Measurements from ENCODE around the gene SVIL.
"Not testable (repeated sequence)": the region's sequence is repeated elsewhere in the genome, so short reads cannot be mapped to it uniquely, and the experiment has no call there.

The SVIL gene

DNA sequence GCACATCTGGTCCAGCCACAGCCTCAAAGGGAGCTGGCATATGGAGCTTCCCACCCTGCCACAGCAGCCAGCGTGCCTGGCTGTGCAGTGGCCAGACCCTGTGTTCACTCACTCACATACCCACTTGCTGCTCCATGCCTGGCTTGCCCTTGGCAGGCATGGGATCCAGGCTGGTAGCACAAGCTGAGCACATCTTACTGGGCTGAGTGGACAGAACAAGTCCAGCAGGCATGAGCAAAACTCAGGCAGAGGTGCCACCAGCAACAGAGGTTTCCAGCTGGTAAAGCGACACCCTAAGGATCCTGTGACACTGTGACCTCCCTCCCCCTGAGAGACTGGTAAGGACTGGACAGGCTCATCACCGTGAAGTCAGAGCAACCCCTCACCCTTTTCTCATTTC is 25.1 kb downstream of the SVIL start:
- CTCF ChIA-PET = no interaction called here
- Mint-ChIP-seq H3K27ac (no peak overlapping the region), H3K4me1 (no peaks in the 10 kb centered on the region), H3K27me3 (no peaks in the 10 kb centered on the region), H3K4me3 (no peak overlapping the region), H3K9me3 (peaks cover 19% of the 10 kb centered on the region), H3K36me3 (no peaks in the 10 kb centered on the region)
- no peak for DNase-seq

DNA sequence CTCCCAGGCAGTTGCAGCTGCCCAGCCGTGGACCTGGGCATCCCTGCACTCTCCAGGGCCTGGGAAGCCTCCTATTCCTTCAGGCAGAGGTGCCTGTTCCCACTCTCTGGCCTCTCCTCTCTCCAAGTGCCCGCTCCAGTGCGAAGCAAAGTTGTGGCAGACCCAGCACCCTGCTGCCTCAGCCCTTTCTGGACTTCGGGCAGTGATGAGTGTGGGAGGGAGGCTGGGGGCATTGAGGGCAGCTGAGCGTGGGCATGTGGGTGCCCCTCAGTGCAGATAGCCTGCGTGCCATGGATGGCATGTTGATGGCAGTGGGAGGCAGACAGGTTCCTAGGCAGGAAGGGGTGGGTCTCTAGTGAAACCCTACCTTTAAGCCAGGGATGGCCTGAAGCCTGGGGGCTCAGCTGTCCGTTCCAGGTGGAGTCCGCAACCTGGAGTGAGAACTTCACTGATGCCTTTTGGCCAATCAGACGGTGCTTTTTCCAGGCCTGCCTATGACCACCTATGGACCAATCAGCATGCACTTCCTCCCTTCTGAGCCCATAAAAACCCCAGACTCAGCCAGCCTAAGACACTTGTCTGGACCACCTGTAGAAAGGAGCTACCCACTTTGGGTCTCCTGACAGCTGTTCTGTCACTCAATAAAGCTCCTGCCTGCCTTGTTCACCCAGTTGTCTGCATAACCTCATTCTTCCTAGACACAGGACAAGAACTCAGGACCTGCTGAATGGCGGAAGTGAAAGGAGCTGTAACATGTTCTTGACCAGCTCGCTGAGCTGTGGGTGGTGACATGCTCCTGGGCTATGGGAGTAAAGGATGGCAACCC is 26.1 kb downstream of the SVIL start:
- no peaks in the 10 kb centered on the region for H3K36me3 Mint-ChIP-seq
- CTCF ChIA-PET = no interaction called here
- no peak overlapping the region for H3K27ac Mint-ChIP-seq
- no peaks in the 10 kb centered on the region for H3K27me3 Mint-ChIP-seq
- no peaks in the 10 kb centered on the region for H3K4me1 Mint-ChIP-seq
- no peak for DNase-seq
- H3K4me3 Mint-ChIP-seq = no peak overlapping the region
- H3K9me3 Mint-ChIP-seq = peaks cover 14% of the 10 kb centered on the region

DNA sequence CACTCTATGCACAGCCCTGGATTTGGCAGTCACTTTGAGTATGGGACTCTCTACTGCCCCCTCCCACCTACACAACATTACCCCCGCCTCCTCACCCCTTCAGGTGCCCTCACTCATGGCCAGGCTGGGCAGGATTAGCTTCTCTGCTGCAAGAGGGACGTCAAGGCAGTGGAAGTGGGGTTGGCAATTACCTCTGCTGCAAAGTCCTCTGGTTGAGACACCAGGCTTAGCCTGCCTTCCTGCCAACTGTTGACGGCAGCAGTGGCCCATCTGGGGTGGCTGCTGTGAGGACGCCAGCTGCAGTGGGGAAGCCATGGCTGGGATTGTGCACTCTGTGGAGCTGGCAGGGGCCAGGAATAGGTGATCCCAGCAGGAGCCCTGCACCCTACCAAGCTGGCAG is 26.7 kb downstream of the SVIL start:
- H3K36me3 Mint-ChIP-seq = no peaks in the 10 kb centered on the region
- H3K27me3 Mint-ChIP-seq = no peaks in the 10 kb centered on the region
- peaks cover 14% of the 10 kb centered on the region for H3K9me3 Mint-ChIP-seq
- no peak overlapping the region for H3K27ac Mint-ChIP-seq
- H3K4me1 Mint-ChIP-seq = no peaks in the 10 kb centered on the region
- CTCF ChIA-PET = no interaction called here
- no peak for DNase-seq
- no peak overlapping the region for H3K4me3 Mint-ChIP-seq

DNA sequence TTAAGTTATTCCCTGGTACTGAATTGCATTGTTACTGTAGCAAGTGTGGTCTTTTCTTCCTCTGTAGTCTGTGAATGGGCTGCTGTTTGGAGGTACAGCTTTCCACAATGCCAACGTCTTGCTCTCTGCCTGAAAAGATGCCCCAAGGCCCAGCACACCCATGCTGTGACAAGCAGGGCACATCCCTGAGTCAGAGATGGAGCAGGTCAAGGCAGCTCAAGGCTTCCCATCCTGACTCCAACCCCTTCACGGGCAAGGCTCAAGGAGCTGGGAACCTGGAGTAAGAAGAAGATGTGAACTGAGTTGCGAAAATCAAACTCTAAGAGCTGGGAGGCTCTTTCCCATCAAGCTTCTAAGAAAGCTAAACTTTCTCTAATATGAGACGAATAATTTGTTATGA is 27.2 kb downstream of the SVIL start:
- H3K36me3 Mint-ChIP-seq = no peaks in the 10 kb centered on the region
- CTCF ChIA-PET = no interaction called here
- DNase-seq = no peak
- no peaks in the 10 kb centered on the region for H3K4me1 Mint-ChIP-seq
- H3K4me3 Mint-ChIP-seq = no peak overlapping the region
- no peak overlapping the region for H3K27ac Mint-ChIP-seq
- no peaks in the 10 kb centered on the region for H3K27me3 Mint-ChIP-seq
- H3K9me3 Mint-ChIP-seq = peaks cover 14% of the 10 kb centered on the region

GRCh38 chr10:29606693-29607092 is 28.1 kb downstream of the SVIL start:
- CTCF ChIA-PET, H3K4me1 Mint-ChIP-seq, H3K27ac Mint-ChIP-seq: not testable (repeated sequence)

GRCh38 chr10:29604291-29604825 is 30.4 kb downstream of the SVIL start:
- H3K27ac Mint-ChIP-seq = no peak overlapping the region
- no peaks in the 10 kb centered on the region for H3K4me1 Mint-ChIP-seq
- no peaks in the 10 kb centered on the region for H3K27me3 Mint-ChIP-seq

More at GRCh38 chr10:29606693-29607092, 28.1 kb downstream of the SVIL start:
- DNase-seq, H3K36me3 Mint-ChIP-seq, H3K27me3 Mint-ChIP-seq, H3K4me3 Mint-ChIP-seq: not testable (repeated sequence)
- H3K9me3 Mint-ChIP-seq = peaks cover 14% of the 10 kb centered on the region

GRCh38 chr10:29603223-29603896 is 31.4 kb downstream of the SVIL start:
- Mint-ChIP-seq H3K4me1 (no peaks in the 10 kb centered on the region), H3K27me3 (no peaks in the 10 kb centered on the region), H3K27ac (no peak overlapping the region), H3K36me3 (no peaks in the 10 kb centered on the region), H3K9me3 (no peaks in the 10 kb centered on the region), H3K4me3 (no peak overlapping the region)
- CTCF ChIA-PET = no interaction called here
- no peak for DNase-seq

More at GRCh38 chr10:29604291-29604825, 30.4 kb downstream of the SVIL start:
- Mint-ChIP-seq H3K4me3 (no peak overlapping the region), H3K9me3 (peaks cover 1% of the 10 kb centered on the region), H3K36me3 (no peaks in the 10 kb centered on the region)
- CTCF ChIA-PET = no interaction called here
- DNase-seq = no peak

DNA sequence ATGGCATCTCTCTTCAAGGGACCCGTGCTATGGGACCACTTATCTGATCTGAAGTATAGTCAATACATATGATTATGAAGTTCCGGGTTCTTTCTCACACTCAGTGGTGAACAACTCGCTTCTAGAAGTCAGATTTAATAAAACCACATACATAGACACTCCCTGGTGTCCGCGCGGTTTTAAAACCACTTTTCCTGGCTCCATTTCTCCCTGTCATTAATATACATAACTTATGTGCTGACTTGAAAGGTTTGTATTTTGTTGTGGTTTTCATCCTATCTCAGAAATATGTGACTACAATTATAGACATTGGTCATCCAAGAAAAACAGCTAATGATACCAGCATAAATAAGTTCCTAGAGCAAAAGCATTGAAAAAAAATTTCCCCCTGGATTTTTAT is 34.0 kb downstream of the SVIL start:
- Mint-ChIP-seq H3K36me3 (no peaks in the 10 kb centered on the region), H3K4me1 (no peaks in the 10 kb centered on the region), H3K27ac (no peak overlapping the region), H3K27me3 (no peaks in the 10 kb centered on the region), H3K4me3 (no peak overlapping the region), H3K9me3 (no peaks in the 10 kb centered on the region)
- CTCF ChIA-PET = interaction anchor here (0.8 kb wide), 1 partner anchor 11 kb away, joined by 4 read pairs; no protein-coding TSS in a partner anchor
- no peak for DNase-seq

DNA sequence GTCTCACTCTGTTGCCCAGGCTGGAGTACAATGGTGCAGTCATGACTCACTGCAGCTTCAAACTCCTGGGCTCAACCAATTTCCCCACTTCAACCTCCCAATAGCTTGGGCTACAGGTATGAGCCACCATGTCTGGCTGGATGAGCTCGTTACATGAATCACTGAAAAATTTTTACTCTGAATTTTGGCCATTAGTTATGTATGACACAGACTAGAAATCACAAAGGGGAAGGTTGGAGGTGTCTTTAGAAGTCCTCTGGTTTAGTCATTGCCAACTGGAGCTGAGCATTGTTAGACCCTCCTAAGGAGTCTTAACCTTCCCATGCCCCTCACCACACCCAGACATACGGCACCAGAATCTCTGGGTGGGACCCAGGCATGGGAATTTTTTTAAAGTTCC is 34.7 kb downstream of the SVIL start:
- Mint-ChIP-seq H3K27ac (no peak overlapping the region), H3K27me3 (no peaks in the 10 kb centered on the region), H3K36me3 (no peaks in the 10 kb centered on the region), H3K4me1 (no peaks in the 10 kb centered on the region), H3K9me3 (no peaks in the 10 kb centered on the region), H3K4me3 (no peak overlapping the region)
- DNase-seq = no peak
- CTCF ChIA-PET = no interaction called here

DNA sequence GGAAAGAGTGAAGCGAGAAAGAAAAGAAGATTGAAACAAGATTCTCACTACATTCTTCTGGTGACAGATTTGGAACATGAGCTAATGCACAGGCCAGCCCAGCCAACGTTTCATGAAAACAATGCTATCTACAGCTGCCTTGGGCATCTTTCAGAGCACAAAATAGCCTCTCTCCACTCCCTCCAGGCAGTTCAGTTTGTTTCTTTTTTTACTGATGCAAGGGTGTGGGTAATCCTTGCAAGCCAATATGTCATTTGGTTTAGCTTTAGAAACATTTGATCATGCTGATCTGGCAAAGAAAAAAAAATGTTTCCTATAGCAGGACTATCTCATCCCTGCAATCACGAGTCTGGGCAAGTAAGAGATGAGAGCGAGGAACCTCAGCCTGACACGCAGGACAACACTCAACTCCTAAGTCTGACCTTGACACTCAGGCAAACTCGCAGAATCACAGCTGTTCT is 35.9 kb downstream of the SVIL start:
- H3K4me3 Mint-ChIP-seq = no peak overlapping the region
- no peaks in the 10 kb centered on the region for H3K9me3 Mint-ChIP-seq
- CTCF ChIA-PET = no interaction called here
- H3K27me3 Mint-ChIP-seq = no peaks in the 10 kb centered on the region
- H3K36me3 Mint-ChIP-seq = no peaks in the 10 kb centered on the region
- no peaks in the 10 kb centered on the region for H3K4me1 Mint-ChIP-seq
- H3K27ac Mint-ChIP-seq = no peak overlapping the region
- no peak for DNase-seq

DNA sequence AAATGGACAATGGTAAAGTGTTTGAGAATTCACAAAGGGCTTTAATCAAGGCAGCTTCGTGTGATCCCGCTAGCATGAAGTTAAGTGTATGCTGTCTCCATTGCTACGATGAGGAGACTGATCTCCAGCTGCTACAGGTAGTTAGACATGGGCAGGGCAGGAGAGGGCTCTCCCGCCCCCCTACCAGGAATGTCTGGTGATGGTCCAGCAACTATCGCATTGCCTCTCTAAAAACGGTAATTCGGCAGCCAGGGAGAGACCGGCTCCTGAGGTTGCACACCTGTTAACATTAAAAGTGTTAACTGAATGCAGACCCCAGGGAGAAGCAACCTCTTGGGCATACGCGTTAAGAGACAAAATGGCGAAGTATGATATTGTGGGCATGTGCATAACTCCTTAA is 37.9 kb downstream of the SVIL start:
- H3K4me3 Mint-ChIP-seq = no peak overlapping the region
- H3K27ac Mint-ChIP-seq = no peak overlapping the region
- no peaks in the 10 kb centered on the region for H3K9me3 Mint-ChIP-seq
- no peak for DNase-seq
- H3K27me3 Mint-ChIP-seq = peaks cover 2% of the 10 kb centered on the region
- CTCF ChIA-PET = no interaction called here
- H3K36me3 Mint-ChIP-seq = no peaks in the 10 kb centered on the region
- no peaks in the 10 kb centered on the region for H3K4me1 Mint-ChIP-seq

GRCh38 chr10:29596356-29596755 is 38.4 kb downstream of the SVIL start:
- H3K9me3 Mint-ChIP-seq = no peaks in the 10 kb centered on the region
- no peak for DNase-seq
- H3K27me3 Mint-ChIP-seq = peaks cover 4% of the 10 kb centered on the region
- H3K4me3 Mint-ChIP-seq = no peak overlapping the region
- CTCF ChIA-PET = no interaction called here
- no peak overlapping the region for H3K27ac Mint-ChIP-seq
- no peaks in the 10 kb centered on the region for H3K4me1 Mint-ChIP-seq
- no peaks in the 10 kb centered on the region for H3K36me3 Mint-ChIP-seq

DNA sequence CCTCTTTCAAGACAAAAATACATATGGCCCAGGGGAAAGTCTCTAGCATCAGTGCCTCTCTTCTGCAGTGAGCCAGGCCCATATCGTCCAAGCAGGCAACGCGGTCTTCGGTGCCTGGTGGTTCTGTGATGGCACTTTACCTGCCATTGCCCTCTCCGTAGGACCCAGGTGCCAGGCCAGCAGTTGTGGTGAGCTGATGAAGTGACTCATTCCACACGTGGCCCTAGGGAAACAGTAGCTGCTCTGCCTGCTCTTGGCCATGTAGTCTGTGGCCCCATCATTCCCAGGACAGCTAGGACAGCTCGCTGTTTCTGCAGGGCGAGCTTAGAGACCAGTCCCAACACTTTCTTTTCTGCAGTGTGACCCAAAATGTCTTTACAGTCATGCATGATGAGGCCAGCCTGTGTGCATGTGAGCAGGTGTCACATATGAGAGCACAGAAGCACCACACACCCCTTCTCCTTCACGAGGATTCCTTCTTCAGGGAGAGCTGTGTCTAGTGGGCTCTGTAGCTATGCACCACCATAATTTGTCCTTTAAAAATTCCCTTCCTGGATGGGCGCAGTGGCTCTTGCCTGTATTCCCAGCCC is 39.0 kb downstream of the SVIL start:
- H3K27me3 Mint-ChIP-seq = peaks cover 4% of the 10 kb centered on the region
- H3K4me1 Mint-ChIP-seq = peaks cover under 1% of the 10 kb centered on the region
- no peaks in the 10 kb centered on the region for H3K36me3 Mint-ChIP-seq
- H3K9me3 Mint-ChIP-seq = no peaks in the 10 kb centered on the region
- no peak overlapping the region for H3K4me3 Mint-ChIP-seq
- CTCF ChIA-PET = no interaction called here
- H3K27ac Mint-ChIP-seq = no peak overlapping the region
- DNase-seq = no peak

DNA sequence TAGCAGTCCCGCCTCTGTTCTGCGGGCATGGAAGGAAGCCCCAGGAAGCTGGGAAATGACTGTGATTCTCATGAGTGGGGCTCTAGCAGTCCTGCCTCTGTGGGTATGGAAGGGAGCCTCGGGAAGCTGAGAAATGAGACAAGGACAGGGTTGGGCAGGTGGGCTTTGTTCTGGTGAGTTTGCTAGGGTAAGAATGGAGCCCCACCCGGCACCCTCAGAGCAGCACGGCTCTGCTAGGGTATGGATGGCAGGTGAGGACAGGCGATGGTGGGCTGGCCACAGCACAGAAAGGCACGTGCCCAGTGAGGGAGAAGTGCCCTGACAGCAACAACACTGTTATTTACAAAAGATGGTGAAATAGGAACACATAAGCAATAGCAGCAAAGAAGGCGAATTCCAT is 39.6 kb downstream of the SVIL start:
- Mint-ChIP-seq H3K27me3 (peaks cover 4% of the 10 kb centered on the region), H3K4me1 (peaks cover 7% of the 10 kb centered on the region), H3K9me3 (no peaks in the 10 kb centered on the region), H3K27ac (no peak overlapping the region), H3K4me3 (no peak overlapping the region), H3K36me3 (no peaks in the 10 kb centered on the region)
- CTCF ChIA-PET = no interaction called here
- no peak for DNase-seq

- no peaks in the 10 kb centered on the region for H3K36me3 Mint-ChIP-seq
- peaks cover 8% of the 10 kb centered on the region for H3K4me1 Mint-ChIP-seq
- H3K27ac Mint-ChIP-seq = no peak overlapping the region
- H3K4me3 Mint-ChIP-seq = no peak overlapping the region
- CTCF ChIA-PET = interaction anchor here (0.9 to 3.7 kb wide), 8 partner anchors 13 to 143 kb away, joined by 3 to 14 read pairs (median 4); no protein-coding TSS in a partner anchor
- H3K27me3 Mint-ChIP-seq = peaks cover 4% of the 10 kb centered on the region
- H3K9me3 Mint-ChIP-seq = no peaks in the 10 kb centered on the region
- no peak for DNase-seq
These were observed 43.2 kb downstream of the SVIL start for GRCh38 chr10:29591651-29591968.

All from activated naive CD4-positive, alpha-beta T cell treated with anti-CD3 and anti-CD28 coated beads, Interleukin-2, amount 10 ng/mL, durations not matched to agents 7 days and 5 days (primary cell).